CD1c-positive myeloid dendritic cell (primary cell): ENCODE measurements around the gene TMEM165.
A peak's percentile ranks its signal among the peaks of the same experiment; 100 is the strongest.

ENCODE experiments used
- DNase-seq: peaks from one replicate; pipeline ENCODE4 v3.0.0-alpha.2; 2016; ENCODE audit errors: extremely low spot score

Gene TMEM165

GRCh38 chr4:55458164-55458563 is 62.4 kb downstream of the TMEM165 start:
- DNase-seq: no peak

- DNase-seq: no peak
These were observed 62.9 kb downstream of the TMEM165 start for GRCh38 chr4:55458611-55459010.

- DNase-seq: peak; percentile 45
These were observed 70.2 kb downstream of the TMEM165 start for GRCh38 chr4:55466001-55466400.

- DNase-seq: no peak
These were observed 73.0 kb downstream of the TMEM165 start for GRCh38 chr4:55468724-55469123.

GRCh38 chr4:55469979-55470378 is 74.2 kb downstream of the TMEM165 start:
- no peak for DNase-seq
